Limb (tissue), 2 donors: Measurements from ENCODE around the gene HSPB1.
"Not testable (repeated sequence)": the region's sequence is repeated elsewhere in the genome, so short reads cannot be mapped to it uniquely, and the experiment has no call there.

Experiments used
- DNase-seq, 2 donors: peaks; one replicate each; pipeline ENCODE4 v3.0.0-alpha.2; 2016; ENCODE audit errors: extremely low spot score in 2 of 2

The HSPB1 gene

DNA sequence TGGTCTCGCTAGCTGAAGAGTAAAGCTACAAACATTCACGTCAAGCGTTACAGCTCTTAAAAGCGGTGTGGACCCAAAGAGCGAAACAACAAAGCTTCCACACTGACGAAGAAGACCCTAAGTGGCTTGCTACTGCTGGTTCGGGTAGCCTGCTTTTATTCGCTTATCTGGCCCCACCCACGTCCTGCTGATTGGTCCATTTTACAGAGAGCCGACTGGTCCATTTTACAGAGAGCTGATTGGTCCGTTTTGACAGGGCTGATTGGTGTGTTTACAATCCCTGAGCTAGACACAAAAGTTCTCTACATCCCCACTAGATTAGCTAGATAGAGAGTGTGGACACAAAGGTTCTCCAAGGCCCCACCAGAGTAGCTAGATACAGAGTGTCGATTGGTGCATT lies 6.4 kb downstream of the HSPB1 start:
- not testable (repeated sequence) for DNase-seq

DNA sequence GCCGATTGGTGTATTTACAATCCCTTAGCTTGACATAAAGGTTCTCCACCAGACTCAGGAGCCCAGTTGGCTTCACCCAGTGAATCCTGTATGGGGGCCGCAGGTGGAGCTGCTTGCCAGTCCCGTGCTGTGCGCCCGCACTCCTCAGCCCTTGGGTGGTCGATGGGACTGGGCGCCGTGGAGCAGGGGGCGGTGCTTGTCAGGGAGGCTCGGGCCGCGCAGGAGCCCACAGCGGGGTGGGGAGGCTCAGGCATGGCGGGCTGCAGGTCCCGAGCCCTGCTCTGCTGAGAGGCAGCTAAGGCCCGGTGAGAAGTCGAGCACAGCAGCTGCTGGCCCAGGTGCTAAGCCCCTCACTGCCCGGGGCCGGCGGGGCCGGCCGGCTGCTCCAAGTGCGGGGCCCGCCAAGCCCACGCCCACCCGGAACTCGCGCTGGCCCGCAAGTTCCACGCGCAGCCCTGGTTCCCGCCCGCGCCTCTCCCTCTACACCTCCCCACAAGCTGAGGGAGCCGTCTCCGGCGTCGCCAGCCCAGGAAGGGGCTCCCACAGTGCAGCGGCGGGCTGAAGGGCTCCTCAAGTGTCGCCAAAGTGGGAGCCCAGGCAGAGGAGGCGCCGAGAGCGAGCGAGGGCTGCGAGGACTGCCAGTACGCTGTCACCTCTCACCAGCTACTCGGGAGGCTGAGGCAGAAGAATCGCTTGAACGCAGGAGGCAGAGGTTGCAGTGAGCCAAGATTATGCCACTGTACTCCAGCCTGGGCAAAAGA lies 7.0 kb downstream of the HSPB1 start:
- DNase-seq: not testable (repeated sequence)

DNA sequence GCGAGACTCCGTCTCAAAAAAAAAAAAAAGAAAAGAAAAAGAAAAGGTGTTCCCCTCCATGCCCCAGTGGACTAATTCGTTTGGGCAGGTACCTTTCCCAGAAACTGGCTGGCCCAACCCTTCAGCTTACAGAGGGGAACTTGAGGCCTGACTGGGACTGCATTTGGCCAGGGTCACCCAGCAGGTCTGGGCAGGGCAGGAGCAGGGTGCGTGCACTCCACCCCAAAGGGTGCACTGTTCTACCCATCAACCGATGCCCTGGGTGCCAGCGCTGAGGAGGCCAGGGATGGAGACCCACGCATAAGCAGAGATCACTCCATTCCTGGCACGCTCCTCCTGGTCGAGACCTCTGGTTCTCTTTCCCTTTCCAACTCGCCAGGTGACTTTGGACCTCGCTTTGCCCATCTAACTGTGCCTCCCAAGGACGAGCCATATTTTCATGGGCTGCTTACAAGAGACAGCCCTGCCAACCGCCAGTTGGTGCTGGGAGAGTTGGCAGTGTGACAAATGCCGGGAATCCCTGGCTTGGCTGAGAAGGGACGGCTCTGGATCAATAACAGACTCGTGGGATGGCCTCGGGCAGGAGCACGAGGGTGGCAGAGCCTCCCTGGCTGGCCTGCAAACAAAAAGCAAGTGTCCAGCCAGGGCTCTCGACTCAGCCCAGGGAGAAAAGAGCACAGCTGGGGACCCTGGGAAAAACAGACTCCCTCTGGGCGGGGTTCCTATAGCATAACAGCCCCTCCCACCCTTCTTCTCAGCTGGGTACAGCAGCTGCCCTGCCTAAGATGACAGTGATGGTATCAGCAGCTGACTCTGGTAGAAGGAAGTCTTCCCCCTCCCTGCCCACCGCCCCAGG lies 7.9 kb downstream of the HSPB1 start:
- DNase-seq: peak; percentile 62 to 82

DNA sequence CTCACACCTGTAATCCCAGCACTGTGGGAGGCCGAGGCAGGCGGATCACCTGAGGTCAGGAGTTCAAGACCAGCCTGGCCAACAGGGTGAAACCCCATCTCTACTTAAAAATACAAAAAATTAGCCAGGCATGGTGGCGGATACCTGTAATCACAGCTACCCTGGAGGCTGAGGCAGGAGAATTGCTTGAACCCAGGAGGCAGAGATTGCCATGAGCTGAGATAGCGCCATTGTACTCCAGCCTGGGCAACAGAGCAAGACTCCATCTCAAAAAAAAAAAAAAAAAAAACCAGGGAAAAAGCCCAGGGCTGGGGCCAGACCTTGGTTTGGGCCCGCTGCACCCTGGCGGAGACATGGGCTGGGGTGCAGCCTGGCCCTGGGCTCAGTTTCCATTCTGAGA lies 9.4 kb downstream of the HSPB1 start:
- DNase-seq: not testable (repeated sequence)

DNA sequence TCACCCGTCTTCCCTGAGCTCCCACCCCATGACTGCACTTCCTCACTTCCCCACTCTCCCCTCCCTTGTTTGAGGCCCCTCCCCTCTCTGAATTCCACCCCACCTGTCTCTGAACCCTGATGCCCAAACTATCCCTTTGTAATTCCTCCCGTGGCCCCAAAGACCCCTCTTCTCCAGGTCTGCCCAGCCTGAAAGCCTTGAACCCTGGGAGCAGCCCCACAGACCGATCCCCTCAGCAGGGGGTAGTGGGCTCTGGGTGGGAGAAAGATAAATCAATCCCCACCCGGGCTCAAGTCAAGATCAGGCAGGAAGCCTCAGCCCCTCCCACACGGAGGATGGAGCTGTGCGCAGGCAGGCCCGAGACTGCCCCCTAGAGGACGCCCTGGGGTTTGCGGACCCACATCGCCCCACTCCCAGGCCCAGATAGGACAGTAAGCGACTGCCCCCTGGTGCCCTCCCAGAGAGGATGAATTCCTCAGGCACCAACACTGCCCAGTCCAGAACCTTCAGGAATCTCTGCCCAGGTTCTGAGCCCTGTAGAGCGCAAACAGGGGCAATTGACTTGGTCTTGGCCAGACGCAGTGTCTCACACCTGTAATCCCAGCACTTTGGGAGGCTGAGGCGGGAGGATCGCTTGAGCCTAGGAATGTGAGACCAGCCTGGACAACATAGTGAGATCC lies 11.7 kb downstream of the HSPB1 start:
- DNase-seq: peak; percentile 92 to 95

DNA sequence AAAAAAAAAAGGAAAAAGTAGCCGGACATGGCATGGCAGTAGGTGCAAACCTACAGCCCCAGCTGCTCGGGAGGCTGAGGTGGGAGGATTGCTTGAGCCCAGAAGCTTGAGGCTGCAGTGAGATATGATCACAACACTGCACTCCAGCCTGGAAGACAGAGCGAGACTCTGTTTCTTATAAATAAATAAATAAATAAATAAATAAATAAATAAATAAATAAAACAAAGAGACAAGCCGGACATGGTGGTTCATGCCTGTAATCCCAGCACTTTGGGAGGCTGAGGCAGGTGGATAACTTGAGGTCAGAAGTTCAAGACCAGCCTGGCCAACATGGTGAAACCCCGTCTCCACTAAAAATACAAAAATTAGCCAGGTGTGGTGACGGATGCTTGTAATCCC lies 12.3 kb downstream of the HSPB1 start:
- not testable (repeated sequence) for DNase-seq

DNA sequence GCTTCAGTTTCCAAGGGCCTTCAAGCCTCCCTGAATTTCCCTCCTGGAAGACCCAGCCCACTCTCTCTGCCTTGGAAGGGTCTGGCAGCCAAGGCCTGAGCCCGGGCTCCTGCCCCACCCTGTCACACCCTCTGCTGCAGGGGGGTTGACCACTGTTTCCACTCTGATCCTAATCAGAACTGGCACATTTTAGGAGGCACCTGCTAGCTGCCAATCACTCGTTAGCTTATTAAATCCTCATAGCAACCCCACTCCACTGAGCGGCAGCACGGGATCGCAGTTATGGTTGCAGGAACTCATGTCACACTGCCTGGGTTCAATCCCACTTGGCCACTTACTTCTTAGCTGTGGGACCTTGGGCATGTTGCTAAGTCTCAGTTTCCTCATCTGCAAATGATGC lies 12.9 kb downstream of the HSPB1 start:
- no peak for DNase-seq

DNA sequence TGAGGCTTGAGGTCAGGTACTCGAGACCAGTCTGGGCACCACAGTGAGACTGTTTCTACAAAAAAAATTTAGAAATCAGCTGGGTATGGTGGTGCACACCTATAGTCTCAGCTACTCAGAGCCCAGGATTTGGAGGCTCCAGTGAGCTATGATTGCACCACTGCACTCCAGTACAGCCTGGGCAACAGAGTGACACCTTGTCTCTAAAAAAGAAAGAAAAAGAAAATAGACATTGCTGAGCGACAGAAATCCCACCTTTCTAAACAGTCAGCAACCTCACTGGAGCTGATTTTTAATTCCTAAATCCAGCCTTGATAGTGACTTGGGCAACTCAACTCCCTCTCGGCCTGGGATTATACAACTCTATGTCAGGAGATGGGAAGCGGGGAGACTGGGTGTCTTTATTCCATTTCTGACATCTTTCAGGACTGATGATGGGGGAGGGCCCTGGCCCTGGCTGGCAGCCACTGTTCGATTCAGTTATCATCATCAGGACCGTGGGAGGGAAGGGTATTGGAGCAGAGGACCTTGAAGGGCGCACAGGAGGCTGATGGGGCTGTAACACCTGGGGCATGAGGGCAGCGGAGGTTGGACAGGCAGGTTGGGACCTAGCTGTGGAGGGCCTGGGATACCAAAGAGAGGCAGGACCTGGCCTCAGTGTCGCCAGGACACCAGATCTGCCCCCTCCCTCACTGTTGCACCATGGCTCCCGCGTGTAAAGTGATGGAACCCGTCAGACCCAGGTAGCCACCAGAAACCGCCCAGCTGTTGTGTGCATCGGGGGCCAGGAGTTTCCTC lies 14.7 kb downstream of the HSPB1 start:
- no peak for DNase-seq

DNA sequence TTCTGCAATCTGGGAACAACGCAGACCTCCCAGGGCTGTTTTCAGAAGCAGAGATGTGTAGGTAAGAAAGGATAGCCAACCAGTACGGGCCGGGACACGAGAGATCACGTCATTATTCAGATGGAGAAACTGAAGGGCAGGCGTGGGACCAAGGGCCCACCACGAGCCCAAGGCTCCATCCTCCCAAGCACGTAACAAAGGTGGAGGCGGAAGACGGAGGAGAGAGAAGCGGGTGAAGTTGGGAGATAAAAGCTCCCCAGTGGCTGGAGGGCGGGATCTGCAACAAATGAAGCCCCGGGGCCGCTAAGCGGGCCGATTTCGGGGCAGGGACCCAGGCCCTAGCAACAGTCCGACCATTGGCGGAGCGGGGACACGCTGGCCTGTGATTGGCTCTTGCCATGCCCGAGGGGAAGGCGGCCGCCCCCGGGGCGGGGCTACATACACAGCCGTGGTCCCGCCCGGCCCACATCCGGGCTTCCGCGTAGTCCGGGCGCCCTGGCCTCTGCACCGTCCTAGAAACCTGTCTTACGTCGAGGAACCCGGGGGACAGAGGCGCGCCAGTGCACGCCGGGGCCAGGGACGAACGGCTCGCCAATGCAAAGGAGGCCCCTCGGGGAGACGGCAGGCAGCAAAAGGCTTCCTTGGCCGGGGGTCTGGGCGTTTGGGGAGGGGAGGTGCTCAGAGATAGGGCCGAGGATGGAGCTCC lies 15.5 kb downstream of the HSPB1 start:
- peak; percentile 97 for DNase-seq

DNA sequence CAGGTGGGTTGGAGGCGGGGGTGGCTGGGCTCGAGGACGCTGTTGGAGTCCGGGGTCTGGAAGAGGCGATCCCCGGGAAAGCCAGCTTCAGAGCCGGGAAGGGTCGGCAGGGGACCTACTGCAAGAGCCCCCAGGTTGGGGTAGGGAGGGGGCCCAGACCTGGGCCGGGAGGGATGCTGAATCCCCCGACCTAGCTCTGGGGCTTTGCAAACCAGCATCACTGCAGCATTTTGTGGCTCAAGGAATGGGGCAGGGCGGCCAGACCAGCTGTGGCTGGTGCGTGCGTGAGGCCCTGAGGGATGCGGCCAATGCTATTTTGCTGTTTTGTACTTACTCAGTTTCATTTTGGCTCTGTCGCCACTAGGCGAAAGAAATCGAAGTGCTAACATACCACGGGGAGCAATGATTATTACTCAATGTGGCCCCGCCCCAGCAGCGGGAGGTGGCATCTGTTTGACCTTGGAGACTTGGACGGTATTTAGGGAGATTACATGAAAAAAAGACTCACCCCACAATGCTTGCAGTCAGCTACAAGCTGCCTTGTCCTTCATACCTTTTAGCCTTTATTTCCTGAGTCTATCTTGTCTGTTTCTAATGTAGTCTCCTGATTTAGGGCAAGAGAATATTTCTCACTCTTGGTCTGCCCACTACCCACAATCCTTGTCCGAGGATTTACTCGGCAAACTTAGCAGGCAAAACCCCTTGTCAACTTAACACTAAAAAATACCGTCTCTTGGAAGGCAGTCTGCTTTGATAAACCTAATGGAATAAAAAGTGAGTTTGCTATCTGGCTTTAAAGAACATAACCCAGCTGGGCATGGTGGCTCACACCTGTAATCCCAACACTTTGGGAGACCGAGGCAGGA lies 16.2 kb downstream of the HSPB1 start:
- peak; percentile 61 to 76 for DNase-seq

DNA sequence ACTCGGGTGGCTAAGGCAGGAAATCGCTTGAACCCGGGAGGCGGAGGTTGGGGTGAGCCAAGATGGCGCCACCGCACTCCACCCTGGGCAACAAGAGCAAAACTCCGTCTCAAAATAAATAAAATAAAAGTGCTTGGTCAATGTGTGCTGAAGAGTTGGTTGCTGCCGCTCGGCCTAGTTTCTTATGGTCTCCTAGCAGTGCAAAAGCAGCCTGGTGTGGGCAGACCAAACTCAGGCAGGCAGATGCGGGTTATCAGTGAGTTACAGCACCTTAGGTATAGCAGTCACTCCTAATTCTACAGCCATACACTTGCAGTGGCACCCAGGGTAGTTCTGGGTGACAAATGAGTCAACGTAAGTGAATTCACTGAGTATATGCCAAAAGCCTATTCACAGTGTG lies 22.6 kb downstream of the HSPB1 start:
- no peak for DNase-seq

DNA sequence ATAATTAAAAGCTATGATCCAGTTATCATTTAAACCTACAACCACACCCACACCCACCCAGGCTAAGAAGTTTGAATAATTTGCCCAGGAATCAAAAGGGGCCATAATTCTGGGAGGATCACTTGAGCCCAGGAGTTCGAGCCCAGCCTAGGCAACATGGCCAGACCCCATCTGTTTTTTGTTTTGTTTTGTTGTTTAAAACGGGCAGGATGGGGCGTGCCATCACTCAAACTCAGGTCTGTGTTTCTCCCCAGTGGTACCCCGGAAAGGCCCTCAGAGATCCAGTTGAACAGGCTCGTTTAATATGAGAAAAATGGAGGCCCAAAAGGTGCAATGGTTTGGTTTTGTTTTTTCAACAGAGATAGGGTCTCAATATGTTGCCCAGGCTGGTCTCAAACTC lies 23.3 kb downstream of the HSPB1 start:
- DNase-seq: no peak

DNA sequence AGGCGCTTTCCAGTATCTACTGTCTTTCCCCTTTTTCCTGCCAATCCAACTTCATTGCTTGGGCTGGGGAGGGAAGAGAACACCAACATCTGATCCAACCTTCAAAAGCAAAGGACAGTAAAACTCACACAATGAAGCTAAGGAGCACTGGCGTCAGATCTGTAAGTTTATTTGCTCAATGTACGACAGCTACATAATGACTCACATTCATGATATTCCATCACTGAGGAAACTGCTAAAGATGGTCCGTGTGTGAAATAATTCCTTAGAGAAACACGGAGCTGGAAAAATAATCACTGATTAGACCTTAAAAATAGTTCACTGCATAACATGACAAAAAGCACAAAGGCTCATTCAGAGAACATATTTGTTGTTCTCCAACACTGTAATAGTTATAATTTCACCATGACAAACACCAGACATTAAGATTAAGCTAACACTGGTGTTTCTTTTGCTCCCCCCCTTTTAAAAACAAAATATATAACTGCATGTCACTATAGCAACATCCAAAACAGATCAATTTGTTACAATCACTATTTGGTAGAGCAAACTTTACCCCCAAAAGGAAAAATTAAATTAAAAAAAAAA lies 24.3 kb downstream of the HSPB1 start:
- no peak for DNase-seq

DNA sequence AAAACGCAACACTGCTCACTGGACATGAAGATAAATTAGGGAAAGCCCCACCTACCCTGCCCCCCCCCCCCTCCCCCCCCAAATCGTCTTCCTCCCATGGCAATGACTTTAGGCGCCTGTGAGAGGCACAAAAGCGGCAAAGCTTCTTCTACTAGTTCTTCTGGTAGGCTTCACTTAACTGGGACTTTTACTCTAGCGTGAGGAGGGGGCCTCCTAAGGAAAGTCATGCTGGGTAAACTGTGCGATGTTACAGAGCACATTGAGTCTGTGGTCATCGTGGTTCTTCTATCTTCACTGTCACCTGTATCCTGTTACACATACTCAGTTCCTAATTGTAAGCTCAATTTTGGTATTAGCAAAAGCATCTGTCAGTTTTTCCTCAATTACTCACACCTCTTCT lies 25.1 kb downstream of the HSPB1 start:
- no peak for DNase-seq

DNA sequence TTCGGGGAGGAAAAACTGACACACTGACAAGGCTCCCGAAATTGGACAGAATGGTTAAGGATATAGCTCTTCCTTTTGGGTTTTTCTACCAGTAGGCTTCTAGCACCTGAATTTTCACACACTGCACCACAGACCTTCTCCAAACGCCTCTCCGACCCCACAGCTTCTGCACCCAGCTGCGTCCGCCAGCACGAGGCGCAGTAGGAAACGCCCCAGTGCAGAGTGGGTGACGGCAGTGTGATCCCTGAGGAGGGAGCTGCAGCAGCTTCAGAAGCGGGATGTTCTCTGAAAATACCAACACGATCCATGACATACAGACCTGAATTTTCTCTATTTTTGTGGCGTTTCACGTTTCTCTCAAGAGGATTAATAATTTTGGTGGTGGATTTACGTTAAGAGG lies 25.9 kb downstream of the HSPB1 start:
- no peak for DNase-seq

DNA sequence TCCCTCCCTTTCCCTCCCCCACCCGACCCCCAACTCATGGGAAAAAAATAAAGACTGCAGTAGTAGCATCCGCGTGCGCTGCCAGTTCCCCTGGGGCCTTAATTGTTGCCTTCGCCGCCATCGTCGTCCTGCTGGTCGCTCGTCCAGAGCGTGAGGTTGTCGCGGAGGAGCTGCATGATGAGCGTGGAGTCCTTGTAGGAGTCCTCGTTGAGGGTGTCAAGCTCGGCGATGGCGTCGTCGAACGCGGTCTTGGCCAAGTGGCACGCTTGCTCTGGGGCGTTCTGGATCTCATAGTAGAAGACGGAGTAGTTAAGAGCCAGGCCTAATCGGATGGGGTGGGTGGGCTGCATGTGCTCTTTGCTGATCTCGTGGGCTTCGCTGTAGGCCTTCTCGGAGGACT lies 27.0 kb downstream of the HSPB1 start:
- DNase-seq: no peak

DNA sequence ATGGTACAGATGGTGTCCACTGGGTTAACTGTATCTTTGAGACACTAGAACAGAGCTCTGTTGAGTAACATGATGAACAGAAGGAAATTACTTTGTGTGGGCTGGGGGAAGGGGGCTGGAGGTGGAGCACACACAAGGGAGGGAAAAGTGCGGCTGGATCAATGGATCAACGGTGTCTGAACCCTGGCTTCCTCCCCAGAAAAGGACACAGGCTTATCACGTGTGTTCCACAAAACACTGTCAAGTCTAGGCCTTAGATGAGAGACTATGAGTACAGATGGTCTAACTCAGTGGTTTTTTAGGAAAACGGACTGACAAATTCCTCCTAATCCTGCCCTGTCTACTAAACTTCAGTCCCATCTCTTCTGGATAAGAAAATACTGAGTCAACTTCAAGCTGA lies 27.8 kb downstream of the HSPB1 start:
- no peak for DNase-seq

DNA sequence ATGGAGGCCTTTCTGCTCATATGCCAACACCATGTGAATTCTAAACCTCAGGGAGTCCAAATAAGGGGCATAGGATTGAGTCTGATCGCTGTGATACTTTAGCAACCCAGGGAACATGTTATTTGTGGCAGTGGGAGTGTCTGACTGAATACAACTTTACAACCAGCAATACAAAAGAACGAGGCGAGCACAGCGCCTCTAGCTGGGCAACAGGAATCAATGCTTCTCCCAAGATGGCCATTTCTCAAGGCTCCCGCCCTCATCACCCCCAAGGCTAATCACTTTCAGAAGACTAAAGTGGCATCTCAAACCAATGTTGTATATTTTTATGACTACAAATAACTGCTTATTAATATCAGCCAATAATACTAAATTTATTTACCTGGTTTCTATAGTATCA lies 28.2 kb downstream of the HSPB1 start:
- no peak for DNase-seq

DNA sequence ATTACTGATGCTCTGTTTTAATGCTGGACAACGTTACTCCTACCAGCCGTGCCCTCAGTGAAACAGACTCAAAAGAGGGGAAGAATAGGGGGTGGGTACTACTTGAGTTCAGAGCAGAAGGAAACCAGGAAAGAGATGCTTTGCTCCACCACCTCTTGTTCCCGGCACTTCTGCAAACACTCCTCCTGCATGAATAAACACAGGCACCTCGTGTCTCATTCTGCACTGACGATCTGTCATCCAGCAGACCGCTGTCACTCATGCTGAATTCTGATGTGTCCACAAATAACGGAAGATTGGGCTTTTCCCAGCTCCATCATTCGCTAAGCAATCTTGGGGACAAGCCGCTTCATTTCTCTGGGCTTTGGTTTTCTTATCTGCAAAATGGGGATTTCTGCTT lies 29.6 kb downstream of the HSPB1 start:
- no peak for DNase-seq
